Uterus (tissue), 4 donors: ENCODE measurements around the gene BCO1. TPM values are rescaled to one million over a fixed set of nuclear protein-coding genes. Genes with fewer than 3 reads are reported as not detected.

ENCODE experiments used
- DNase-seq, 2 donors: peaks; one replicate each; pipeline ENCODE4 v3.0.0-alpha.2; 2019 to 2020
- H3K27ac ChIP-seq, 2 donors: fragments of 200-600 bp; sonication (generic); 1 replicate in 1 of 2; 2 replicates in 1 of 2; pipeline ENCODE4 v1.5.1; 2016 to 2018
- H3K27me3 ChIP-seq, 2 donors: fragments of 200-600 bp; sonication (generic); one replicate each; pipeline ENCODE4 v1.5.1; 2018 to 2019; ENCODE audit warnings: control low read depth in 1 of 2
- H3K36me3 ChIP-seq, 2 donors: fragments of 200-600 bp; sonication (generic); one replicate each; pipeline ENCODE4 v1.5.1; 2019; ENCODE audit warnings: control low read depth in 1 of 2
- H3K4me1 ChIP-seq, 2 donors: fragments of 200-600 bp; sonication (generic); one replicate each; pipeline ENCODE4 v1.5.1; 2018 to 2019; ENCODE audit warnings: control low read depth in 1 of 2
- H3K4me3 ChIP-seq, 2 donors: fragments of 200-600 bp; sonication (generic); 1 replicate in 1 of 2; 2 replicates in 1 of 2; pipeline ENCODE4 v1.5.1; 2018 to 2019; ENCODE audit warnings: mild to moderate bottlenecking in 1 of 2
- H3K9me3 ChIP-seq, 2 donors: fragments of 200-600 bp; sonication (generic); one replicate each; pipeline ENCODE4 v1.5.1; 2019; ENCODE audit warnings: control low read depth in 1 of 2
- CTCF ChIP-seq, 4 experiments: fragments of 200-600 bp in 2 of 4; fragments of 450-650 bp in 2 of 4; sonication (generic) in 2 of 4; IDR thresholded peaks; one replicate each; pipeline ENCODE4 v1.5.1; 2016 to 2019; ENCODE audit warnings: antibody characterized with exemption in 4 of 4, mild to moderate bottlenecking in 2 of 4, moderate library complexity in 1 of 4
- POLR2A ChIP-seq, 2 donors: fragments of 450-650 bp; IDR thresholded peaks; one replicate each; pipeline ENCODE4 v1.6.1; 2016; ENCODE audit warnings: antibody characterized with exemption in 2 of 2, mild to moderate bottlenecking in 1 of 2, moderate library complexity in 1 of 2
- intact Hi-C: fragments of 100-400 bp; cut with DNase I; formaldehyde crosslinking; loops from one replicate; pipeline ENCODE4 v1.15.1; 2023; ENCODE audit warnings: low total_unique reads
- total RNA-seq, 4 donors: library from RNA; depleted of rRNA in 3 of 4; stranded (reverse); fragments of >200 nt in 3 of 4; gene quantifications; one replicate each; pipeline versions ENCODE4 v1.1.0 to v1.2.4, GENCODE V29; 2014 to 2023
- donor health status: DM: yes; HTN: yes; CAD: no.

The BCO1 gene
- total RNA-seq, 4 donors from 2014 or later, result 0.27 to 2.6 (median 0.97) TPM; not detected in 1

- H3K4me1 ChIP-seq, result no peaks in the 10 kb centered on the region
- DNase-seq, result no peak
- H3K4me3 ChIP-seq, result no peak overlapping the region
- no peaks in the 10 kb centered on the region for H3K36me3 ChIP-seq
- no peaks in the 10 kb centered on the region for H3K9me3 ChIP-seq
- TF ChIP-seq POLR2A (IDR thresholded peaks at IDR 0.05) (no peak), CTCF (IDR thresholded peaks at IDR 0.05) (no peak)
- intact Hi-C loops, result no loop called here
- H3K27me3 ChIP-seq, result no peaks in the 10 kb centered on the region
- no peak overlapping the region for H3K27ac ChIP-seq
These were observed 94.9 kb downstream of the BCO1 start for GRCh38 chr16:81333356-81333755.

GRCh38 chr16:81335669-81336068, 97.2 kb downstream of the BCO1 start:
- no peaks in the 10 kb centered on the region for H3K4me1 ChIP-seq
- intact Hi-C loops, result no loop called here
- no peaks in the 10 kb centered on the region for H3K36me3 ChIP-seq
- no peak for DNase-seq
- H3K27ac ChIP-seq, result no peak overlapping the region
- H3K27me3 ChIP-seq, result no peaks in the 10 kb centered on the region
- no peak overlapping the region for H3K4me3 ChIP-seq
- no peaks in the 10 kb centered on the region for H3K9me3 ChIP-seq
- TF ChIP-seq CTCF (IDR thresholded peaks at IDR 0.05), result no peak
- no peak for TF ChIP-seq POLR2A (IDR thresholded peaks at IDR 0.05)

- H3K4me3 ChIP-seq, result no peak overlapping the region
- intact Hi-C loops, result no loop called here
- no peak for DNase-seq
- H3K9me3 ChIP-seq, result no peaks in the 10 kb centered on the region
- TF ChIP-seq POLR2A (IDR thresholded peaks at IDR 0.05) (no peak), CTCF (IDR thresholded peaks at IDR 0.05) (no peak)
- no peaks in the 10 kb centered on the region for H3K36me3 ChIP-seq
- H3K4me1 ChIP-seq, result no peaks in the 10 kb centered on the region
- no peak overlapping the region for H3K27ac ChIP-seq
- no peaks in the 10 kb centered on the region for H3K27me3 ChIP-seq
These were observed 98.6 kb downstream of the BCO1 start for GRCh38 chr16:81337097-81337496.

Other genes starting within 250 kb of the BCO1 start
- 100 to 1,000 TPM in 1 of 4 donors, 10 to 100 TPM in 2, 1 to 10 TPM in 1; 1.5 to 204 (median 23.6) TPM for gene CMC2, start 231.8 kb upstream of the BCO1 start, total RNA-seq
- gene CENPN, start 231.5 kb upstream of the BCO1 start, total RNA-seq, result 10 to 100 TPM in 1 of 4 donors, 1 to 10 TPM in 1, not detected in 2; 2.8 to 20.0 TPM
- 10 to 100 TPM; 17.2 to 51.8 (median 29.8) TPM for gene ATMIN, start 202.8 kb upstream of the BCO1 start, total RNA-seq
- 1 to 10 TPM in 1 of 4 donors, not detected in 3; 1.9 TPM for gene C16orf46, start 161.5 kb upstream of the BCO1 start, total RNA-seq
- 10 to 100 TPM; 32.1 to 83.8 (median 38.5) TPM for gene GCSH, start 142.3 kb upstream of the BCO1 start, total RNA-seq
- gene GAN, start 76.3 kb downstream of the BCO1 start, total RNA-seq, result 10 to 100 TPM in 3 of 4 donors, 1 to 10 TPM in 1; 7.9 to 18.5 (median 15.2) TPM
- gene CMIP, start 206.1 kb downstream of the BCO1 start, total RNA-seq, result 100 to 1,000 TPM in 1 of 4 donors, 10 to 100 TPM in 3; 16.7 to 104 (median 43.6) TPM